SK-N-SH (cell line): ENCODE data around the gene AGBL5.

Experiments
- EP300 ChIP-seq, 2 experiments: IDR thresholded peaks; 2 replicates each; pipeline versions ENCODE4 v1.4.0 to v1.6.1; 2012; ENCODE audit warnings: borderline replicate concordance in 1 of 2, low read depth in 1 of 2, low read length in 1 of 2
- FOSL2 ChIP-seq: IDR thresholded peaks from 2 replicates; pipeline ENCODE4 v1.4.0; 2012; ENCODE audit warnings: low read depth, mild to moderate bottlenecking, moderate library complexity, borderline replicate concordance
- JUND ChIP-seq: IDR thresholded peaks from 2 replicates; pipeline ENCODE4 v1.4.0; 2012
- POLR2AphosphoS5 ChIP-seq: IDR thresholded peaks from 2 replicates; pipeline ENCODE4 v1.6.1; 2012; ENCODE audit warnings: low read depth, low read length
- RCOR1 ChIP-seq: fragments of 150-350 bp; IDR thresholded peaks from 2 replicates; pipeline ENCODE4 v1.6.1; 2017; ENCODE audit warnings: antibody characterized with exemption, low read length
- TEAD4 ChIP-seq: IDR thresholded peaks from 2 replicates; pipeline ENCODE4 v1.4.0; 2012; ENCODE audit warnings: mild to moderate bottlenecking, borderline replicate concordance; ENCODE audit not compliant: insufficient read depth
- YY1 ChIP-seq: IDR thresholded peaks from 2 replicates; pipeline ENCODE4 v1.4.0; 2012; ENCODE audit warnings: low read depth, mild to moderate bottlenecking
- TF ChIP-seq, protein P1 (sequence below): fragments of 200-600 bp; sonication (generic); IDR thresholded peaks from 2 replicates; pipeline ENCODE4 v1.6.1; 2017; ENCODE audit warnings: antibody characterized with exemption, mild to moderate bottlenecking, moderate library complexity
- TF ChIP-seq, protein P2 (sequence below): IDR thresholded peaks from 2 replicates; pipeline ENCODE4 v1.4.0; 2012; ENCODE audit warnings: low read depth, borderline replicate concordance
- TF ChIP-seq, protein P3 (sequence below): IDR thresholded peaks from 2 replicates; pipeline ENCODE4 v1.6.1; 2012; ENCODE audit warnings: mild to moderate bottlenecking, low read depth, low read length, moderate library complexity
- TF ChIP-seq, protein P4 (sequence below): IDR thresholded peaks from 2 replicates; pipeline ENCODE4 v1.4.0; 2012; ENCODE audit warnings: low read depth

DNA sequence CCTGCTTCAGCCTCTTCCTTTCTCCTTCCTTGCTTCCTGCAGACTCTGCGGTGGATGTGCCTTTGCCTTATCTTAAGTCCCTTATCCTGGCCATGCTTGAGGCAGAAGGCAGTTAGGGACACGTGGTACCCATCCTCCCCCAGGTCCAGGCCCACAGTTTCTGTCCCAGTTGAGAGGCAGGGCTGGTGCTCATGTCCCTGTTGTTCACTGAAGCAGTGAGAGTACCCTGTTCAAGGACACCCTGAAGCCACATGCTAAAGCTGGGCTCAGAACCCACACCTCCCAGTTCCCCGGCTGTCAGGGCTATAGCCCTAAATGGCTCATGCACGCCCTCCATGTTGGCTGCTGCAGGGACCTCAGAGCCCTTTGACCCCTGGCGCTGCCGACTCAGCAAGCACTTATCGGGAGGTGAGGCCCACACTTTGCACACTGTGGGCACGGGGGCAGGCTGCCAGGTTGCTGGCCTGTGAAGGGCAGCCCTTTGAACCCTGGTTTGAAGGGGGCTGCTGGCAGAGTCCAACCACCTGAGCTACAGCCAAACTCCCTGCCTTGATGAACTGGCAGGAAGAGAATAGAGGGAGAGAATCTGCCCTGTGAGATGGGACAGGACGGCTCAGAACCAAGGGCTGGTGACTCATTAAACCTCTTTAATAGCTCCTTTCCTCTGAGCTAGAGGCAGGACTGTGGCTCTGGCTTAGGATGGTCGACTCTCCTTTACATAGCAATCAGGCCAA, 41.4 kb downstream of the AGBL5 start:
- TF ChIP-seq, protein P1, sequence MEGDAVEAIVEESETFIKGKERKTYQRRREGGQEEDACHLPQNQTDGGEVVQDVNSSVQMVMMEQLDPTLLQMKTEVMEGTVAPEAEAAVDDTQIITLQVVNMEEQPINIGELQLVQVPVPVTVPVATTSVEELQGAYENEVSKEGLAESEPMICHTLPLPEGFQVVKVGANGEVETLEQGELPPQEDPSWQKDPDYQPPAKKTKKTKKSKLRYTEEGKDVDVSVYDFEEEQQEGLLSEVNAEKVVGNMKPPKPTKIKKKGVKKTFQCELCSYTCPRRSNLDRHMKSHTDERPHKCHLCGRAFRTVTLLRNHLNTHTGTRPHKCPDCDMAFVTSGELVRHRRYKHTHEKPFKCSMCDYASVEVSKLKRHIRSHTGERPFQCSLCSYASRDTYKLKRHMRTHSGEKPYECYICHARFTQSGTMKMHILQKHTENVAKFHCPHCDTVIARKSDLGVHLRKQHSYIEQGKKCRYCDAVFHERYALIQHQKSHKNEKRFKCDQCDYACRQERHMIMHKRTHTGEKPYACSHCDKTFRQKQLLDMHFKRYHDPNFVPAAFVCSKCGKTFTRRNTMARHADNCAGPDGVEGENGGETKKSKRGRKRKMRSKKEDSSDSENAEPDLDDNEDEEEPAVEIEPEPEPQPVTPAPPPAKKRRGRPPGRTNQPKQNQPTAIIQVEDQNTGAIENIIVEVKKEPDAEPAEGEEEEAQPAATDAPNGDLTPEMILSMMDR, result no peak
- TF ChIP-seq, protein P2, sequence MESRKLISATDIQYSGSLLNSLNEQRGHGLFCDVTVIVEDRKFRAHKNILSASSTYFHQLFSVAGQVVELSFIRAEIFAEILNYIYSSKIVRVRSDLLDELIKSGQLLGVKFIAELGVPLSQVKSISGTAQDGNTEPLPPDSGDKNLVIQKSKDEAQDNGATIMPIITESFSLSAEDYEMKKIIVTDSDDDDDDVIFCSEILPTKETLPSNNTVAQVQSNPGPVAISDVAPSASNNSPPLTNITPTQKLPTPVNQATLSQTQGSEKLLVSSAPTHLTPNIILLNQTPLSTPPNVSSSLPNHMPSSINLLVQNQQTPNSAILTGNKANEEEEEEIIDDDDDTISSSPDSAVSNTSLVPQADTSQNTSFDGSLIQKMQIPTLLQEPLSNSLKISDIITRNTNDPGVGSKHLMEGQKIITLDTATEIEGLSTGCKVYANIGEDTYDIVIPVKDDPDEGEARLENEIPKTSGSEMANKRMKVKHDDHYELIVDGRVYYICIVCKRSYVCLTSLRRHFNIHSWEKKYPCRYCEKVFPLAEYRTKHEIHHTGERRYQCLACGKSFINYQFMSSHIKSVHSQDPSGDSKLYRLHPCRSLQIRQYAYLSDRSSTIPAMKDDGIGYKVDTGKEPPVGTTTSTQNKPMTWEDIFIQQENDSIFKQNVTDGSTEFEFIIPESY, result no peak
- TF ChIP-seq, protein P3, sequence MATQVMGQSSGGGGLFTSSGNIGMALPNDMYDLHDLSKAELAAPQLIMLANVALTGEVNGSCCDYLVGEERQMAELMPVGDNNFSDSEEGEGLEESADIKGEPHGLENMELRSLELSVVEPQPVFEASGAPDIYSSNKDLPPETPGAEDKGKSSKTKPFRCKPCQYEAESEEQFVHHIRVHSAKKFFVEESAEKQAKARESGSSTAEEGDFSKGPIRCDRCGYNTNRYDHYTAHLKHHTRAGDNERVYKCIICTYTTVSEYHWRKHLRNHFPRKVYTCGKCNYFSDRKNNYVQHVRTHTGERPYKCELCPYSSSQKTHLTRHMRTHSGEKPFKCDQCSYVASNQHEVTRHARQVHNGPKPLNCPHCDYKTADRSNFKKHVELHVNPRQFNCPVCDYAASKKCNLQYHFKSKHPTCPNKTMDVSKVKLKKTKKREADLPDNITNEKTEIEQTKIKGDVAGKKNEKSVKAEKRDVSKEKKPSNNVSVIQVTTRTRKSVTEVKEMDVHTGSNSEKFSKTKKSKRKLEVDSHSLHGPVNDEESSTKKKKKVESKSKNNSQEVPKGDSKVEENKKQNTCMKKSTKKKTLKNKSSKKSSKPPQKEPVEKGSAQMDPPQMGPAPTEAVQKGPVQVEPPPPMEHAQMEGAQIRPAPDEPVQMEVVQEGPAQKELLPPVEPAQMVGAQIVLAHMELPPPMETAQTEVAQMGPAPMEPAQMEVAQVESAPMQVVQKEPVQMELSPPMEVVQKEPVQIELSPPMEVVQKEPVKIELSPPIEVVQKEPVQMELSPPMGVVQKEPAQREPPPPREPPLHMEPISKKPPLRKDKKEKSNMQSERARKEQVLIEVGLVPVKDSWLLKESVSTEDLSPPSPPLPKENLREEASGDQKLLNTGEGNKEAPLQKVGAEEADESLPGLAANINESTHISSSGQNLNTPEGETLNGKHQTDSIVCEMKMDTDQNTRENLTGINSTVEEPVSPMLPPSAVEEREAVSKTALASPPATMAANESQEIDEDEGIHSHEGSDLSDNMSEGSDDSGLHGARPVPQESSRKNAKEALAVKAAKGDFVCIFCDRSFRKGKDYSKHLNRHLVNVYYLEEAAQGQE, result no peak
- TF ChIP-seq TEAD4, result no peak
- no peak for TF ChIP-seq YY1
- TF ChIP-seq EP300 (IDR thresholded peaks at IDR 0.05; ENCODE audit: borderline replicate concordance in 1 of 2, low read depth in 1 of 2, low read length in 1 of 2), result no peak
- no peak for TF ChIP-seq RCOR1
- TF ChIP-seq POLR2AphosphoS5, result no peak
- TF ChIP-seq, protein P4, sequence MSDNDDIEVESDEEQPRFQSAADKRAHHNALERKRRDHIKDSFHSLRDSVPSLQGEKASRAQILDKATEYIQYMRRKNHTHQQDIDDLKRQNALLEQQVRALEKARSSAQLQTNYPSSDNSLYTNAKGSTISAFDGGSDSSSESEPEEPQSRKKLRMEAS, result no peak
- TF ChIP-seq FOSL2, result no peak
- no peak for TF ChIP-seq JUND
